B cell (primary cell): ENCODE data around the gene TCEAL2. TPM values are rescaled to one million over a fixed set of nuclear protein-coding genes. Genes with fewer than 3 reads are reported as not detected.
"Not testable (repeated sequence)": the region's sequence is repeated elsewhere in the genome, so short reads cannot be mapped to it uniquely, and the experiment has no call there.

Source experiments
- ATAC-seq: fragments of 200-7000 bp; cut with Tn5 transposase; one replicate; pipeline ENCODE4 v1.10.0; 2021; ENCODE audit warnings: low read depth, mild to moderate bottlenecking, moderate number of reproducible peaks, moderate library complexity
- CTCF ChIA-PET: fragments of 350-600 bp; sonication (Branson Sonifier 250); formaldehyde crosslinking; loops from one replicate; lab custom pipeline; 2021; ENCODE audit warnings: antibody characterized with exemption, inconsistent platforms; lab: Charles Lee
- POLR2A ChIA-PET: fragments of 350-600 bp; sonication (Branson Sonifier 250); formaldehyde crosslinking; loops from one replicate; lab custom pipeline; 2021; ENCODE audit warnings: antibody characterized with exemption; lab: Charles Lee
- DNase-seq: peaks from one replicate; pipeline ENCODE4 v3.0.0; 2013
- H2AFZ ChIP-seq: 2 replicates; pipeline ENCODE4 v1.6.1; 2012; ENCODE audit warnings: mild to moderate bottlenecking, low read depth, low read length; ENCODE audit not compliant: insufficient read depth, poor library complexity, severe bottlenecking
- H3K27ac ChIP-seq, 2 donors: 1 replicate in 1 of 2; 2 replicates in 1 of 2; pipeline ENCODE4 v1.5.1; 2012 to 2013; ENCODE audit warnings: low read length in 2 of 2, mild to moderate bottlenecking in 2 of 2, moderate library complexity in 1 of 2
- H3K27me3 ChIP-seq, 4 experiments: fragments of 200-600 bp in 1 of 4; sonication (generic) in 1 of 4; replicated peaks in 1 of 4; 1 replicate in 2 of 4; 2 replicates in 2 of 4; pipeline versions ENCODE4 v1.6.1 to v1.7.0; 2013 to 2016; ENCODE audit warnings: low read length in 3 of 4, mild to moderate bottlenecking in 2 of 4, mixed read lengths in 1 of 4, moderate library complexity in 1 of 4; ENCODE audit not compliant: insufficient read depth in 4 of 4, control insufficient read depth in 3 of 4; ENCODE audit errors: control extremely low read depth in 1 of 4
- H3K36me3 ChIP-seq, 2 experiments: replicated peaks in 1 of 2; 1 replicate in 1 of 2; 2 replicates in 1 of 2; pipeline versions ENCODE4 v1.6.1 to v1.7.1; 2013; ENCODE audit warnings: low read length in 1 of 2; ENCODE audit not compliant: insufficient read depth in 2 of 2, control insufficient read depth in 1 of 2; ENCODE audit errors: control extremely low read depth in 1 of 2, extremely low read depth in 1 of 2
- H3K4me1 ChIP-seq, 2 donors: fragments of 200-600 bp in 1 of 2; sonication (generic) in 1 of 2; 1 replicate in 1 of 2; 2 replicates in 1 of 2; pipeline versions ENCODE4 v1.5.1 to v1.6.1; 2013 to 2017; ENCODE audit warnings: low read length in 2 of 2; ENCODE audit not compliant: control insufficient read depth in 2 of 2, insufficient read depth in 2 of 2
- H3K4me2 ChIP-seq: replicated peaks from 2 replicates; pipeline ENCODE3; 2012; ENCODE audit warnings: mild to moderate bottlenecking, low read depth, low read length; ENCODE audit not compliant: poor library complexity, severe bottlenecking
- H3K4me3 ChIP-seq, 5 experiments: fragments of 200-600 bp in 1 of 5; sonication (generic) in 1 of 5; 1 replicate in 3 of 5; 2 replicates in 2 of 5; pipeline versions ENCODE4 v1.5.1 to v1.7.0; 2011 to 2016; ENCODE audit warnings: low read length in 4 of 5, mild to moderate bottlenecking in 4 of 5, low read depth in 2 of 5, control low read depth in 1 of 5, moderate library complexity in 1 of 5; ENCODE audit not compliant: insufficient read depth in 1 of 5; ENCODE audit errors: control extremely low read depth in 1 of 5, extremely low read depth in 1 of 5
- H3K79me2 ChIP-seq: fragments of 200-600 bp; sonication (generic); one replicate; pipeline ENCODE4 v1.6.0; 2016; ENCODE audit warnings: low read length; ENCODE audit not compliant: control insufficient read depth, insufficient read depth
- H3K9ac ChIP-seq: fragments of 200-600 bp; sonication (generic); 2 replicates; pipeline ENCODE4 v1.6.1; 2017; ENCODE audit warnings: mild to moderate bottlenecking, low read length, moderate library complexity
- H3K9me3 ChIP-seq, 3 donors: one replicate each; pipeline versions ENCODE4 v1.6.1 to v1.7.1; 2013; ENCODE audit warnings: low read length in 2 of 3; ENCODE audit not compliant: control insufficient read depth in 2 of 3, insufficient read depth in 1 of 3; ENCODE audit errors: control extremely low read depth in 1 of 3
- H4K20me1 ChIP-seq: 2 replicates; pipeline ENCODE4 v1.6.0; 2012; ENCODE audit warnings: mild to moderate bottlenecking, low read length; ENCODE audit not compliant: insufficient read depth, control insufficient read depth, poor library complexity, severe bottlenecking
- H3K27ac Mint-ChIP-seq: one replicate; pipeline ENCODE4 v1.8.0; 2021; ENCODE audit warnings: mixed read lengths
- H3K27me3 Mint-ChIP-seq: one replicate; pipeline ENCODE4 v1.8.0; 2021; ENCODE audit warnings: mixed read lengths
- H3K4me1 Mint-ChIP-seq: one replicate; pipeline ENCODE4 v1.8.0; 2021; ENCODE audit warnings: mixed read lengths
- H3K4me3 Mint-ChIP-seq: one replicate; pipeline ENCODE4 v1.8.0; 2021; ENCODE audit warnings: mixed read lengths
- H3K9me3 Mint-ChIP-seq: one replicate; pipeline ENCODE4 v1.8.0; 2022; ENCODE audit warnings: mixed read lengths; ENCODE audit not compliant: insufficient read depth
- CTCF ChIP-seq: fragments of 200-600 bp; IDR thresholded peaks from one replicate; pipeline ENCODE4 v1.8.0; 2022; ENCODE audit warnings: antibody characterized with exemption, mild to moderate bottlenecking
- EZH2 ChIP-seq: IDR thresholded peaks from 2 replicates; pipeline ENCODE4 v1.6.1; 2012; ENCODE audit warnings: borderline replicate concordance, low read depth, mild to moderate bottlenecking, moderate library complexity, low read length; ENCODE audit not compliant: insufficient read depth, poor library complexity, severe bottlenecking
- WGBS: methylation state at CpG from one replicate; pipeline ENCODE4 v1.1.5; 2013; ENCODE audit warnings: missing lambda C conversion rate; ENCODE audit not compliant: insufficient coverage; 5-methylcytosine and 5-hydroxymethylcytosine counted together
- intact Hi-C: fragments of 100-400 bp; cut with micrococcal nuclease; formaldehyde crosslinking; loops from one replicate; pipeline ENCODE4 v1.10.0; 2022
- polyA minus RNA-seq: library from RNA; depleted of rRNA, polyadenylated mRNA; stranded (reverse); fragments of >200 nt; gene quantifications from 2 replicates; pipeline ENCODE4 v1.2.3, GENCODE V29; 2012
- polyA plus RNA-seq: library from polyadenylated mRNA; depleted of rRNA; stranded (reverse); fragments of >200 nt; gene quantifications from 2 replicates; pipeline ENCODE4 v1.2.3, GENCODE V29; 2012
- total RNA-seq, 2 donors: library from RNA; stranded (reverse); fragments of 120-200 nt in 1 of 2; gene quantifications; 1 replicate in 1 of 2; 2 replicates in 1 of 2; pipeline versions ENCODE4 v1.2.3 to v1.2.4, GENCODE V29; 2013 to 2022

TCEAL2 gene
- total RNA-seq (not detected in 2 replicates), polyA plus RNA-seq (not detected in 2 replicates), polyA minus RNA-seq (not detected in 2 replicates)
- not detected for total RNA-seq (2013)

DNA sequence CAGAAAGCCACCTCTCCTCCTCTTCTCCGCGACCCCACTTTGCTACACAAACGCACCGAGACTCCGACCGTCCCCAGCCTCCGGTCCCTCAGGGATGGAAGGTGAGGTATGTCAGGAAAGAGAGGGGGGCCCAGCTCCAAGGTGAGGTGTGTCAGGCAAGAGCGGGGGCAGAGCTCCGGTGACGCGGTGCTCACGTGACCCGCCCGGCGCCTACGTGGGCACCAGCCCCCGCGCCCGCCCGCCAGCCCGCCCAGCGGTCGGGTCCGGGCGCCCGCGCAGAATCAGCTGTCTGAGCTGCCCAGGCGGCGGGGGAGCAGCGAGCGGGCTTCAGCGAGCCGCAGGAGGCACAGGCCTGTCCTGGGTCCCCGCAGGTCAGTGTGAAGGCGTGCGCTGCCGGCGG is at the start of gene TCEAL2:
TSS of gene TCEAL2 (plus strand) at position 244 of the 400 bp plus-strand sequence. CDS start 1,152 bp downstream, outside the sequence.
- DNase-seq = peak; percentile 2

GRCh38 chrX:102077426-102077825 is 48.1 kb upstream of the TCEAL2 start:
- H3K27ac ChIP-seq = no peak overlapping the region
- WGBS = no CpG with 5 or more reads among the region's 1 CpG
- ChIA-PET CTCF (no interaction called here), POLR2A (no interaction called here)
- H3K4me1 ChIP-seq = no peaks in the 10 kb centered on the region
- no peak overlapping the region for H3K4me3 ChIP-seq
- TF ChIP-seq EZH2 (no peak), CTCF (no peak)
- H3K9me3 ChIP-seq = no peaks in the 10 kb centered on the region
- no peaks in the 10 kb centered on the region for H3K9me3 Mint-ChIP-seq
- intact Hi-C loops = no loop called here
- no peaks in the 10 kb centered on the region for H3K36me3 ChIP-seq
- H3K27me3 ChIP-seq = no peaks in the 10 kb centered on the region
- no peak for ATAC-seq
- peaks cover 3% of the 10 kb centered on the region for H3K27me3 Mint-ChIP-seq
- H3K4me3 Mint-ChIP-seq = no peak overlapping the region
- H3K4me2 ChIP-seq = no peak overlapping the region
- H4K20me1 ChIP-seq = no peaks in the 10 kb centered on the region
- no peaks in the 10 kb centered on the region for H3K79me2 ChIP-seq
- no peak overlapping the region for H3K27ac Mint-ChIP-seq
- no peak for DNase-seq
- no peak overlapping the region for H2AFZ ChIP-seq
- H3K4me1 Mint-ChIP-seq = no peaks in the 10 kb centered on the region
- H3K9ac ChIP-seq = no peak overlapping the region

More for the DNA sequence above, at the start of gene TCEAL2:
- H3K4me1 Mint-ChIP-seq, H3K9me3 ChIP-seq, H3K27ac ChIP-seq, H3K36me3 ChIP-seq, H3K9ac ChIP-seq, H4K20me1 ChIP-seq, H3K27ac Mint-ChIP-seq, POLR2A ChIA-PET, H3K4me3 ChIP-seq, H3K27me3 ChIP-seq, H3K79me2 ChIP-seq, intact Hi-C loops, CTCF ChIA-PET, H2AFZ ChIP-seq, ATAC-seq, H3K9me3 Mint-ChIP-seq, H3K4me1 ChIP-seq: not testable (repeated sequence)
- Mint-ChIP-seq H3K27me3 (peaks cover 23% of the 10 kb centered on the region), H3K4me3 (peak within 1 kb of the TSS; percentile 71)
- WGBS = 10% methylated on average over 2 of the region's 38 CpGs
- peak within 1 kb of the TSS; percentile 48 for H3K4me2 ChIP-seq
